VCaP (cell line): ENCODE data around the gene AMBN.
"Not testable (repeated sequence)": the region's sequence is repeated elsewhere in the genome, so short reads cannot be mapped to it uniquely, and the experiment has no call there.

Experiments
- H3K27ac ChIP-seq: fragments of 450-650 bp; 2 replicates; pipeline ENCODE4 v1.5.1; 2017
- TF ChIP-seq, protein P1 (sequence below): fragments of 450-650 bp; conservative IDR thresholded peaks from 2 replicates; pipeline ENCODE4 v1.5.1; 2017; ENCODE audit warnings: mild to moderate bottlenecking, moderate library complexity

Gene AMBN

GRCh38 chr4:70640192-70640591 is 48.1 kb downstream of the AMBN start:
- TF ChIP-seq, protein P1, sequence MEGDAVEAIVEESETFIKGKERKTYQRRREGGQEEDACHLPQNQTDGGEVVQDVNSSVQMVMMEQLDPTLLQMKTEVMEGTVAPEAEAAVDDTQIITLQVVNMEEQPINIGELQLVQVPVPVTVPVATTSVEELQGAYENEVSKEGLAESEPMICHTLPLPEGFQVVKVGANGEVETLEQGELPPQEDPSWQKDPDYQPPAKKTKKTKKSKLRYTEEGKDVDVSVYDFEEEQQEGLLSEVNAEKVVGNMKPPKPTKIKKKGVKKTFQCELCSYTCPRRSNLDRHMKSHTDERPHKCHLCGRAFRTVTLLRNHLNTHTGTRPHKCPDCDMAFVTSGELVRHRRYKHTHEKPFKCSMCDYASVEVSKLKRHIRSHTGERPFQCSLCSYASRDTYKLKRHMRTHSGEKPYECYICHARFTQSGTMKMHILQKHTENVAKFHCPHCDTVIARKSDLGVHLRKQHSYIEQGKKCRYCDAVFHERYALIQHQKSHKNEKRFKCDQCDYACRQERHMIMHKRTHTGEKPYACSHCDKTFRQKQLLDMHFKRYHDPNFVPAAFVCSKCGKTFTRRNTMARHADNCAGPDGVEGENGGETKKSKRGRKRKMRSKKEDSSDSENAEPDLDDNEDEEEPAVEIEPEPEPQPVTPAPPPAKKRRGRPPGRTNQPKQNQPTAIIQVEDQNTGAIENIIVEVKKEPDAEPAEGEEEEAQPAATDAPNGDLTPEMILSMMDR, result no peak
- H3K27ac ChIP-seq, result no peak overlapping the region

DNA sequence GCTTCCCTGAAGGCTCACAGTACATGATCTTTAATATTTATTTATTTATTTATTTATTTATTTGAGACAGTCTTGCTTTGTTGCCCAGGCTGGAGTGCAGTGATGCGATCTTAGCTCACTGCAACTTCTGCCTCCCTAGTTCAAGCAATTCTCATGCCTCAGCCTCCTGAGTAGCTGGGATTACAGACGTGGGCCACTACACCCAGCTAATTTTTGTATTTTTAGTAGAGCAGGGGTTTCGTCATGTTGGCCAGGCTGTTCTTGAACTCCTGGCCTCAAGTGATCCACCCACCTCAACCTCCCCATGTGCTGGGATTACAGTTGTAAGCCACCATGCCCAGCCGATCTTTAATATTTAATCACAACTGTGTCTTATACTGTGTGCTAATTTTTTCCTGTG is 58.7 kb downstream of the AMBN start:
- H3K27ac ChIP-seq, result not testable (repeated sequence)

- TF ChIP-seq, protein P1, result peak; percentile 80
- H3K27ac ChIP-seq, result no peak overlapping the region
Measured at GRCh38 chr4:70651864-70652506, 59.9 kb downstream of the AMBN start.

- no peak overlapping the region for H3K27ac ChIP-seq
- TF ChIP-seq, protein P1, result no peak
Measured at GRCh38 chr4:70654605-70655011, 62.6 kb downstream of the AMBN start.
